Mammary epithelial cell (primary cell): ENCODE measurements around the gene FZD4.

Experiments used
- CTCF ChIP-seq, 2 donors: IDR thresholded peaks in 1 of 2; conservative IDR thresholded peaks in 1 of 2; 2 replicates each; pipeline ENCODE4 v1.5.1; 2011 to 2012; ENCODE audit warnings: inconsistent platforms in 2 of 2, low read length in 2 of 2, mild to moderate bottlenecking in 2 of 2, control low read depth in 1 of 2, low read depth in 1 of 2; ENCODE audit not compliant: insufficient read depth in 1 of 2; ENCODE audit errors: extremely low read depth in 1 of 2
- EZH2 ChIP-seq: IDR thresholded peaks from 2 replicates; pipeline ENCODE4 v1.6.1; 2012; ENCODE audit warnings: low read length, inconsistent platforms, borderline replicate concordance

GRCh38 chr11:86914865-86915519 is 40.2 kb downstream of the FZD4 start:
- TF ChIP-seq CTCF (conservative IDR thresholded peaks at IDR 0.05 in 1 of 2, IDR thresholded peaks at IDR 0.05 in 1 of 2; ENCODE audit: extremely low read depth in 1 of 2, insufficient read depth in 1 of 2, low read depth in 1 of 2, low read length in 2 of 2) (no peak), EZH2 (no peak)
